ENCODE results near the gene GZMA. TPM values are rescaled to one million over a fixed set of nuclear protein-coding genes. Genes with fewer than 3 reads are reported as not detected.
"Not testable (repeated sequence)": the region's sequence is repeated elsewhere in the genome, so short reads cannot be mapped to it uniquely, and the experiment has no call there.

Gene GZMA
- polyA plus RNA-seq, 3 donors, result 0.27 to 0.50 (median 0.42) TPM

- DNase-seq (ENCODE audit: extremely low read depth in 1 of 11, low read depth in 9 of 11, low spot score in 4 of 11), result no peak
Measured at GRCh38 chr5:55104036-55104772, 1.8 kb downstream of the GZMA start.

- no peak for DNase-seq (ENCODE audit: extremely low read depth in 1 of 11, low read depth in 9 of 11, low spot score in 4 of 11)
Measured at GRCh38 chr5:55104946-55105701, 2.7 kb downstream of the GZMA start.

- not testable (repeated sequence) for DNase-seq (ENCODE audit: extremely low read depth in 1 of 11, low read depth in 9 of 11, low spot score in 4 of 11)
Measured at GRCh38 chr5:55105976-55106375, 3.5 kb downstream of the GZMA start.

GRCh38 chr5:55108661-55109060 lies 6.2 kb downstream of the GZMA start:
- DNase-seq (ENCODE audit: extremely low read depth in 1 of 11, low read depth in 9 of 11, low spot score in 4 of 11), result no peak

GRCh38 chr5:55110217-55110616 lies 7.8 kb downstream of the GZMA start:
- no peak for DNase-seq (ENCODE audit: extremely low read depth in 1 of 11, low read depth in 9 of 11, low spot score in 4 of 11)

- DNase-seq (ENCODE audit: extremely low read depth in 1 of 11, low read depth in 9 of 11, low spot score in 4 of 11), result no peak
Measured at GRCh38 chr5:55113327-55113726, 10.9 kb downstream of the GZMA start.

GRCh38 chr5:55114061-55114460 lies 11.6 kb downstream of the GZMA start:
- no peak for DNase-seq (ENCODE audit: extremely low read depth in 1 of 11, low read depth in 9 of 11, low spot score in 4 of 11)

GRCh38 chr5:55123365-55123764 lies 20.9 kb downstream of the GZMA start:
- no peak for DNase-seq (ENCODE audit: extremely low read depth in 1 of 11, low read depth in 9 of 11, low spot score in 4 of 11)

- DNase-seq (ENCODE audit: extremely low read depth in 1 of 11, low read depth in 9 of 11, low spot score in 4 of 11), result no peak
Measured at GRCh38 chr5:55134053-55134722, 31.7 kb downstream of the GZMA start.

- DNase-seq (ENCODE audit: extremely low read depth in 1 of 11, low read depth in 9 of 11, low spot score in 4 of 11), result no peak
Measured at GRCh38 chr5:55136521-55136920, 34.1 kb downstream of the GZMA start.

GRCh38 chr5:55140908-55141665 lies 38.6 kb downstream of the GZMA start:
- no peak for DNase-seq (ENCODE audit: extremely low read depth in 1 of 11, low read depth in 9 of 11, low spot score in 4 of 11)

GRCh38 chr5:55141945-55142690 lies 39.7 kb downstream of the GZMA start:
- no peak for DNase-seq (ENCODE audit: extremely low read depth in 1 of 11, low read depth in 9 of 11, low spot score in 4 of 11)

GRCh38 chr5:55143624-55144023 lies 41.2 kb downstream of the GZMA start:
- no peak for DNase-seq (ENCODE audit: extremely low read depth in 1 of 11, low read depth in 9 of 11, low spot score in 4 of 11)

GRCh38 chr5:55146080-55146479 lies 43.6 kb downstream of the GZMA start:
- no peak for DNase-seq (ENCODE audit: extremely low read depth in 1 of 11, low read depth in 9 of 11, low spot score in 4 of 11)

- peak; percentile 71 to 88 (median 81) for DNase-seq (ENCODE audit: extremely low read depth in 1 of 11, low read depth in 9 of 11, low spot score in 4 of 11)
Measured at GRCh38 chr5:55146543-55147151, 44.2 kb downstream of the GZMA start.

- DNase-seq (ENCODE audit: extremely low read depth in 1 of 11, low read depth in 9 of 11, low spot score in 4 of 11), result no peak
Measured at GRCh38 chr5:55149308-55149795, 46.9 kb downstream of the GZMA start.

- no peak for DNase-seq (ENCODE audit: extremely low read depth in 1 of 11, low read depth in 9 of 11, low spot score in 4 of 11)
Measured at GRCh38 chr5:55151923-55152842, 49.7 kb downstream of the GZMA start.

Measured in renal cortex interstitium (tissue), 11 donors.